Activated T-helper 2 cell treated with anti-CD3 and anti-CD28 coated beads, Interferon-gamma antibody, Interleukin-2, Interleukin-4, amounts not matched to agents 10 μg/mL and 5 μg/mL and 100 μg/mL, durations not matched to agents 14 hours and 24 hours and 36 hours (primary cell): Measurements from ENCODE around the gene SIX4. TPM values are rescaled to one million over a fixed set of nuclear protein-coding genes. Genes with fewer than 3 reads are reported as not detected.

Source experiments
- DNase-seq: peaks from one replicate; pipeline ENCODE4 v3.0.0; 2021; ENCODE audit warnings: low spot score
- H3K27ac Mint-ChIP-seq: one replicate; pipeline ENCODE4 v1.8.0; 2021; ENCODE audit warnings: mixed read lengths
- H3K27me3 Mint-ChIP-seq: one replicate; pipeline ENCODE4 v1.8.0; 2021; ENCODE audit warnings: low read depth, mixed read lengths
- H3K36me3 Mint-ChIP-seq: one replicate; pipeline ENCODE4 v1.8.0; 2021; ENCODE audit warnings: low read depth, mixed read lengths
- H3K4me1 Mint-ChIP-seq: one replicate; pipeline ENCODE4 v1.8.0; 2021; ENCODE audit warnings: low read depth, mixed read lengths
- H3K4me3 Mint-ChIP-seq: one replicate; pipeline ENCODE4 v1.8.0; 2021; ENCODE audit warnings: low read depth, mild to moderate bottlenecking, moderate library complexity, mixed read lengths
- H3K9me3 Mint-ChIP-seq: one replicate; pipeline ENCODE4 v1.8.0; 2021; ENCODE audit warnings: mixed read lengths
- intact Hi-C: fragments of 100-400 bp; cut with micrococcal nuclease; formaldehyde crosslinking; loops from one replicate; pipeline ENCODE4 v1.15.1; 2023
- total RNA-seq: library from RNA; stranded (reverse); gene quantifications from 2 replicates; pipeline ENCODE4 v1.2.3, GENCODE V29; 2022

Gene SIX4
- 1.1 and 1.3 TPM in 2 replicates for total RNA-seq

GRCh38 chr14:60723907-60724618, at the start of gene SIX4:
TSS of gene SIX4 (minus strand) at chr14:60724351. CDS start at chr14:60724074, 277 bp downstream.
- H3K27ac Mint-ChIP-seq = peak within 1 kb of the TSS; percentile 20
- no peak for DNase-seq

GRCh38 chr14:60773558-60773957, 49.4 kb upstream of the SIX4 start:
- H3K4me1 Mint-ChIP-seq = peaks cover 12% of the 10 kb centered on the region
- DNase-seq = no peak
- intact Hi-C loops = no loop called here
- H3K36me3 Mint-ChIP-seq = peaks cover 3% of the 10 kb centered on the region
- H3K27ac Mint-ChIP-seq = no peak overlapping the region
- no peaks in the 10 kb centered on the region for H3K27me3 Mint-ChIP-seq
- H3K9me3 Mint-ChIP-seq = no peaks in the 10 kb centered on the region
- no peak overlapping the region for H3K4me3 Mint-ChIP-seq

More at GRCh38 chr14:60723907-60724618, at the start of gene SIX4:
- intact Hi-C loops = loop anchor here (1.0 to 10.0 kb wide), 7 partner anchors 10 to 531 kb away; partner anchors contain the start of genes MNAT1, SLC38A6 and TRMT5
- Mint-ChIP-seq H3K4me3 (peak within 1 kb of the TSS; percentile 83), H3K4me1 (peaks cover 15% of the 10 kb centered on the region), H3K9me3 (no peaks in the 10 kb centered on the region), H3K36me3 (no peaks in the 10 kb centered on the region), H3K27me3 (peaks cover 71% of the 10 kb centered on the region)

- Mint-ChIP-seq H3K27ac (no peak overlapping the region), H3K4me1 (peaks cover 12% of the 10 kb centered on the region), H3K36me3 (peaks cover 3% of the 10 kb centered on the region), H3K27me3 (no peaks in the 10 kb centered on the region), H3K4me3 (no peak overlapping the region), H3K9me3 (no peaks in the 10 kb centered on the region)
- DNase-seq = no peak
- intact Hi-C loops = no loop called here
These were observed 47.0 kb upstream of the SIX4 start for GRCh38 chr14:60771117-60771516.

GRCh38 chr14:60768602-60769001, 44.5 kb upstream of the SIX4 start:
- Mint-ChIP-seq H3K27me3 (no peaks in the 10 kb centered on the region), H3K27ac (no peak overlapping the region), H3K36me3 (peaks cover 3% of the 10 kb centered on the region), H3K4me1 (peaks cover 12% of the 10 kb centered on the region), H3K9me3 (no peaks in the 10 kb centered on the region), H3K4me3 (no peak overlapping the region)
- no peak for DNase-seq
- intact Hi-C loops = no loop called here

- intact Hi-C loops = no loop called here
- no peak for DNase-seq
- peaks cover 46% of the 10 kb centered on the region for H3K4me1 Mint-ChIP-seq
- H3K36me3 Mint-ChIP-seq = peaks cover 8% of the 10 kb centered on the region
- H3K27me3 Mint-ChIP-seq = peaks cover 4% of the 10 kb centered on the region
- no peak overlapping the region for H3K27ac Mint-ChIP-seq
- no peaks in the 10 kb centered on the region for H3K9me3 Mint-ChIP-seq
- no peak overlapping the region for H3K4me3 Mint-ChIP-seq
These were observed 36.7 kb upstream of the SIX4 start for GRCh38 chr14:60760644-60761364.

GRCh38 chr14:60760209-60760608, 36.1 kb upstream of the SIX4 start:
- H3K27ac Mint-ChIP-seq = no peak overlapping the region
- H3K4me3 Mint-ChIP-seq = no peak overlapping the region
- H3K36me3 Mint-ChIP-seq = peaks cover 8% of the 10 kb centered on the region
- H3K9me3 Mint-ChIP-seq = no peaks in the 10 kb centered on the region
- DNase-seq = no peak
- intact Hi-C loops = no loop called here
- H3K27me3 Mint-ChIP-seq = peaks cover 4% of the 10 kb centered on the region
- peaks cover 51% of the 10 kb centered on the region for H3K4me1 Mint-ChIP-seq

GRCh38 chr14:60758885-60759284, 34.7 kb upstream of the SIX4 start:
- Mint-ChIP-seq H3K4me3 (peak overlapping the region; percentile 49), H3K27me3 (peaks cover 4% of the 10 kb centered on the region), H3K27ac (no peak overlapping the region), H3K36me3 (peaks cover 8% of the 10 kb centered on the region), H3K9me3 (no peaks in the 10 kb centered on the region), H3K4me1 (peaks cover 62% of the 10 kb centered on the region)
- intact Hi-C loops = loop anchor here (10.0 kb wide), 2 partner anchors 416 to 424 kb away; no protein-coding TSS in a partner anchor
- DNase-seq = no peak

- Mint-ChIP-seq H3K4me3 (no peak overlapping the region), H3K27ac (no peak overlapping the region), H3K27me3 (peaks cover 4% of the 10 kb centered on the region), H3K4me1 (peaks cover 72% of the 10 kb centered on the region), H3K36me3 (peaks cover 8% of the 10 kb centered on the region), H3K9me3 (no peaks in the 10 kb centered on the region)
- intact Hi-C loops = loop anchor here (10.0 kb wide), 2 partner anchors 417 to 423 kb away; no protein-coding TSS in a partner anchor
- DNase-seq = no peak
These were observed 33.4 kb upstream of the SIX4 start for GRCh38 chr14:60757567-60758002.

- Mint-ChIP-seq H3K4me1 (peaks cover 77% of the 10 kb centered on the region), H3K4me3 (no peak overlapping the region), H3K27ac (no peak overlapping the region), H3K36me3 (peaks cover 4% of the 10 kb centered on the region), H3K27me3 (peaks cover 4% of the 10 kb centered on the region), H3K9me3 (no peaks in the 10 kb centered on the region)
- intact Hi-C loops = loop anchor here (10.0 kb wide), 2 partner anchors 418 to 422 kb away; no protein-coding TSS in a partner anchor
- no peak for DNase-seq
These were observed 32.7 kb upstream of the SIX4 start for GRCh38 chr14:60756847-60757246.

- peak overlapping the region; percentile 87 for H3K27ac Mint-ChIP-seq
- intact Hi-C loops = loop anchor here (1.0 to 10.0 kb wide), 9 partner anchors 19 to 506 kb away; partner anchors contain the start of genes MNAT1, PPM1A, SLC38A6 and TRMT5
- peaks cover 57% of the 10 kb centered on the region for H3K4me1 Mint-ChIP-seq
- H3K4me3 Mint-ChIP-seq = peak overlapping the region; percentile 37
- H3K36me3 Mint-ChIP-seq = no peaks in the 10 kb centered on the region
- no peaks in the 10 kb centered on the region for H3K27me3 Mint-ChIP-seq
- peak; percentile 67 for DNase-seq
- H3K9me3 Mint-ChIP-seq = no peaks in the 10 kb centered on the region
These were observed 29.3 kb upstream of the SIX4 start for GRCh38 chr14:60753264-60754119.

- intact Hi-C loops = no loop called here
- H3K27ac Mint-ChIP-seq = no peak overlapping the region
- DNase-seq = no peak
- H3K36me3 Mint-ChIP-seq = peaks cover 17% of the 10 kb centered on the region
- no peaks in the 10 kb centered on the region for H3K27me3 Mint-ChIP-seq
- H3K4me1 Mint-ChIP-seq = peaks cover 8% of the 10 kb centered on the region
- H3K4me3 Mint-ChIP-seq = no peak overlapping the region
- H3K9me3 Mint-ChIP-seq = peaks cover 18% of the 10 kb centered on the region
These were observed 20.4 kb upstream of the SIX4 start for GRCh38 chr14:60744566-60744965.

- peaks cover 14% of the 10 kb centered on the region for H3K36me3 Mint-ChIP-seq
- no peak overlapping the region for H3K27ac Mint-ChIP-seq
- peaks cover 9% of the 10 kb centered on the region for H3K9me3 Mint-ChIP-seq
- no peak for DNase-seq
- intact Hi-C loops = no loop called here
- H3K27me3 Mint-ChIP-seq = peaks cover 3% of the 10 kb centered on the region
- peaks cover 32% of the 10 kb centered on the region for H3K4me1 Mint-ChIP-seq
- no peak overlapping the region for H3K4me3 Mint-ChIP-seq
These were observed 14.8 kb upstream of the SIX4 start for GRCh38 chr14:60738843-60739508.
